Measurements from ENCODE around the gene VIPR1.
A peak's percentile ranks its signal among the peaks of the same experiment; 100 is the strongest.

VIPR1 gene

GRCh38 chr3:42581709-42582473 lies 79.4 kb downstream of the VIPR1 start, which contains the start of gene SEC22C:
Gene SEC22C (minus strand): TSS chr3:42581967. CDS start chr3:42569046, 12,921 bp downstream.
- Histone ChIP-seq H3K27ac (ENCODE audit: low read depth, low read length, poor library complexity, severe bottlenecking) (peak within 1 kb of the TSS; percentile 81), H3K27me3 (ENCODE audit: insufficient read depth, low read length) (no peaks in the 10 kb centered on the region), H3K79me2 (ENCODE audit: insufficient read depth, low read length) (peaks cover 12% of the 10 kb centered on the region; the same call in 1 of the 2 replicates), H3K36me3 (ENCODE audit: insufficient read depth, low read length) (peaks cover 15% of the 10 kb centered on the region), H3K9me3 (ENCODE audit: low read length) (0 out of 2 replicates have a peak, but pooled peaks cover 2% of the 10 kb centered on the region), H3K9me2 (ENCODE audit: low read depth, low read length) (no peaks in the 10 kb centered on the region), H3K4me1 (ENCODE audit: insufficient read depth, low read length, severe bottlenecking) (peaks cover 32% of the 10 kb centered on the region), H3K9ac (ENCODE audit: low read length) (peak within 1 kb of the TSS; percentile 93), H3K4me3 (ENCODE audit: low read depth, low read length, poor library complexity, severe bottlenecking) (peak within 1 kb of the TSS; percentile 92), H4K20me1 (ENCODE audit: insufficient read depth, low read length) (no peaks in the 10 kb centered on the region), H3F3A (ENCODE audit: insufficient read depth, low read length) (0 out of 2 replicates have a peak, but pooled peaks cover 3% of the 10 kb centered on the region), H3K4me2 (ENCODE audit: low read length) (peak within 1 kb of the TSS; percentile 84), H2AFZ (ENCODE audit: low read length) (no peak within 1 kb of the TSS)
- TF ChIP-seq EZH2 (IDR thresholded peaks at IDR 0.05; ENCODE audit: borderline replicate concordance, low read length): no peak
- peak; percentile 63 for TF ChIP-seq CTCF (IDR thresholded peaks at IDR 0.05; ENCODE audit: low read length)

GRCh38 chr3:42582474-42583070 lies 80.1 kb downstream of the VIPR1 start:
- no peaks in the 10 kb centered on the region for H3K9me2 ChIP-seq (ENCODE audit: low read depth, low read length)

More at GRCh38 chr3:42582474-42583070, 80.1 kb downstream of the VIPR1 start:
- no peaks in the 10 kb centered on the region for H3K9me3 ChIP-seq (ENCODE audit: low read length)
- peaks cover 32% of the 10 kb centered on the region for H3K4me1 ChIP-seq (ENCODE audit: insufficient read depth, low read length, severe bottlenecking)
- no peak overlapping the region for H2AFZ ChIP-seq (ENCODE audit: low read length)
- H3F3A ChIP-seq (ENCODE audit: insufficient read depth, low read length): 0 out of 2 replicates have a peak, but pooled peaks cover 3% of the 10 kb centered on the region
- peak overlapping the region; percentile 93 for H3K9ac ChIP-seq (ENCODE audit: low read length)
- peak overlapping the region; percentile 92 for H3K4me3 ChIP-seq (ENCODE audit: low read depth, low read length, poor library complexity, severe bottlenecking)
- no peaks in the 10 kb centered on the region for H4K20me1 ChIP-seq (ENCODE audit: insufficient read depth, low read length)
- TF ChIP-seq CTCF (IDR thresholded peaks at IDR 0.05; ENCODE audit: low read length) (no peak), EZH2 (IDR thresholded peaks at IDR 0.05; ENCODE audit: borderline replicate concordance, low read length) (no peak)
- H3K36me3 ChIP-seq (ENCODE audit: insufficient read depth, low read length): peaks cover 9% of the 10 kb centered on the region
- H3K27ac ChIP-seq (ENCODE audit: low read depth, low read length, poor library complexity, severe bottlenecking): peak overlapping the region; percentile 81
- H3K27me3 ChIP-seq (ENCODE audit: insufficient read depth, low read length): no peaks in the 10 kb centered on the region
- peaks cover 7% of the 10 kb centered on the region; the same call in 1 of the 2 replicates for H3K79me2 ChIP-seq (ENCODE audit: insufficient read depth, low read length)
- peak overlapping the region; percentile 84 for H3K4me2 ChIP-seq (ENCODE audit: low read length)
